ENCODE measurements around the gene NID1. TPM values are rescaled to one million over a fixed set of nuclear protein-coding genes. Genes with fewer than 3 reads are reported as not detected.

Gene NID1
- total RNA-seq, 1 donor: 68.1 TPM

DNA sequence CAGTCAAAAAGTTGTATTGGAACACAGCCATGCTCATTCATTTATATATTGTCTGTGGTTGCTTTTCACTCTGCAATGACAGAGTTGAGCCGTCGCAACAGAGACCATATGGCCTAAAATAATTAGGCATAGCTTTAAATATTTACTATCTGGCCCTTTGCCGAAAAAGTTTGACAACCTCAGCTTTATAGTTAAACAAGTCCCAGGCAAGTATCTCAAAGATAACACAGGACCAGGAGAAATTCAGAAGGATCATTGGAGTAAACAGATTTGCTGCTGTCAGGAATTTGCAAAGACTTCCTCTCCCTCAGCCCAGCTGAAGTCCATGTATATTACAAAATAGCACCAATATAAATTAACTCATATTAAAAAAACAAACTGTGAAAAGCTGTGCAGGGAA lies 34.4 kb downstream of the NID1 start:
- TF ChIP-seq, protein P1, sequence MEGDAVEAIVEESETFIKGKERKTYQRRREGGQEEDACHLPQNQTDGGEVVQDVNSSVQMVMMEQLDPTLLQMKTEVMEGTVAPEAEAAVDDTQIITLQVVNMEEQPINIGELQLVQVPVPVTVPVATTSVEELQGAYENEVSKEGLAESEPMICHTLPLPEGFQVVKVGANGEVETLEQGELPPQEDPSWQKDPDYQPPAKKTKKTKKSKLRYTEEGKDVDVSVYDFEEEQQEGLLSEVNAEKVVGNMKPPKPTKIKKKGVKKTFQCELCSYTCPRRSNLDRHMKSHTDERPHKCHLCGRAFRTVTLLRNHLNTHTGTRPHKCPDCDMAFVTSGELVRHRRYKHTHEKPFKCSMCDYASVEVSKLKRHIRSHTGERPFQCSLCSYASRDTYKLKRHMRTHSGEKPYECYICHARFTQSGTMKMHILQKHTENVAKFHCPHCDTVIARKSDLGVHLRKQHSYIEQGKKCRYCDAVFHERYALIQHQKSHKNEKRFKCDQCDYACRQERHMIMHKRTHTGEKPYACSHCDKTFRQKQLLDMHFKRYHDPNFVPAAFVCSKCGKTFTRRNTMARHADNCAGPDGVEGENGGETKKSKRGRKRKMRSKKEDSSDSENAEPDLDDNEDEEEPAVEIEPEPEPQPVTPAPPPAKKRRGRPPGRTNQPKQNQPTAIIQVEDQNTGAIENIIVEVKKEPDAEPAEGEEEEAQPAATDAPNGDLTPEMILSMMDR (IDR thresholded peaks at IDR 0.05; ENCODE audit: insufficient read depth, low read length): no peak
- DNase-seq (ENCODE audit: low read depth): no peak

GRCh38 chr1:236029428-236029940 lies 35.4 kb downstream of the NID1 start:
- no peak for DNase-seq (ENCODE audit: low read depth)
- TF ChIP-seq, protein P1 (IDR thresholded peaks at IDR 0.05; ENCODE audit: insufficient read depth, low read length): no peak
- no peak overlapping the region for H3K4me3 ChIP-seq (ENCODE audit: low read depth, low read length)

More for the DNA sequence above, 34.4 kb downstream of the NID1 start:
- H3K4me3 ChIP-seq (ENCODE audit: low read depth, low read length): no peak overlapping the region

- H3K4me3 ChIP-seq (ENCODE audit: low read depth, low read length): no peak overlapping the region
- DNase-seq (ENCODE audit: low read depth): no peak
- TF ChIP-seq, protein P1 (IDR thresholded peaks at IDR 0.05; ENCODE audit: insufficient read depth, low read length): no peak
Observed at GRCh38 chr1:236027104-236027503, 37.8 kb downstream of the NID1 start.

GRCh38 chr1:236025836-236026235 lies 39.1 kb downstream of the NID1 start:
- TF ChIP-seq, protein P1 (IDR thresholded peaks at IDR 0.05; ENCODE audit: insufficient read depth, low read length): no peak
- no peak for DNase-seq (ENCODE audit: low read depth)
- H3K4me3 ChIP-seq (ENCODE audit: low read depth, low read length): no peak overlapping the region

DNA sequence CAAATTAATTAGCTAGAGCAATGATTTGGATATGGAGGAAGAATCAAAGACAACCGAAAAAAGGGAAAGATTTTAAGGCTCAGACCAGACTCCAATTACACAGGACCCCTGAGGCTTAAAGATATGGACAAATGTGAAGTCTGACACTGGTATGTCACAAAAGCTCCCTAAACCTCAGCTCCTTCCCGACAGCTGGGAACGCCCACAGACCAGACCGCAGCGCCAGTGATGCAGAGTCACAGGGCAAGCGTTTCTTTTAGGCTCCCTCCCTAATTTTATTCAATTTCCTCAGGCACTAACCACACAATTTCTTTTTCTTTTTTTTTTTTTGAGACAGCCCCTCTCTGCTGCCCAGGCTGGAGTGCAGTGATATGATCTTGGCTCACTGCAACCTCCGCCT lies 40.2 kb downstream of the NID1 start:
- TF ChIP-seq, protein P1 (IDR thresholded peaks at IDR 0.05; ENCODE audit: insufficient read depth, low read length): no peak
- H3K4me3 ChIP-seq (ENCODE audit: low read depth, low read length): no peak overlapping the region
- DNase-seq (ENCODE audit: low read depth): no peak

DNA sequence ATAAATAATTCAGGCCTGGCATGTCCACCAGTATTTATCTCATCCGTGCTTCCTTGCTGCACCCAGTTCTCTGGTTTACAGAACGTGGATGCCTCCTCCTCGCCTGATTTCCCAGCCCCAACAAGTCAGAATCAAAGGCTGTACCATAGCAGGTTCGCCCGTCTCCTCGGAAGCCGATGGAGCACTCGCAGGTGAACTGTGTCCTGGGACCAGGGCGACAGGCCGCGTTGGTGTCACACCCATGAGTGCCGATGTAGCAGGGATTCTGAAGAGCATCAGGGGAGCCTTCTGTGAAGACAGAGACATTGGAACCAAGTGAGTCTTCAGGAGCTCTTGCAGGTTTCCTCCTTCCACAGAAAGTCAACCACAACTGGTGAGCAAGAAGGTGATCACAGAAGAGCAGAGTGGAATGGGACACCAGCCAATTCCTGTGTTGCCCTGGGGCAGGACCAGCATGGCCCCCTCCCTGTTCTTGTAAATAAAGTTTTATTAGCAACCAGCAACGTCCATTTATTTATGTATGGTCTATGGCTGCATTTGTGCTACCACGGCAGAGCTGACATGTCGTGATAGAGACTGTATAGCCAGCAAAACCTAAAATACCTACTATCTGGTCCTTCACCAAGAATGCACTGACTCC lies 40.8 kb downstream of the NID1 start:
- TF ChIP-seq, protein P1 (IDR thresholded peaks at IDR 0.05; ENCODE audit: insufficient read depth, low read length): no peak
- no peak overlapping the region for H3K4me3 ChIP-seq (ENCODE audit: low read depth, low read length)
- DNase-seq (ENCODE audit: low read depth): no peak

Measured in fibroblast of the aortic adventitia (primary cell).